ENCODE results near the gene FOXP1. TPM values are rescaled to one million over a fixed set of nuclear protein-coding genes. Genes with fewer than 3 reads are reported as not detected.

Gene FOXP1
- polyA plus RNA-seq, 1 donor (not counting 4 experiments of a cell fraction or from before 2014, with no cell fraction given): 14.6 TPM

GRCh38 chr3:71402911-71403310 is 180.6 kb downstream of the FOXP1 start:
- Histone ChIP-seq H3K4me1 (ENCODE audit: control insufficient read depth, extremely low read depth, insufficient read depth, low read length) (no peaks in the 10 kb centered on the region), H3K27ac (ENCODE audit: control insufficient read depth, insufficient read depth, low read length) (no peak overlapping the region), H3K9me3 (ENCODE audit: control insufficient read depth, low read depth, low read length) (no peaks in the 10 kb centered on the region), H3K4me2 (ENCODE audit: control insufficient read depth, extremely low read depth, insufficient read depth, low read depth, low read length) (no peak overlapping the region), H3K36me3 (ENCODE audit: control insufficient read depth in 2 of 2, extremely low read depth in 1 of 2, insufficient read depth in 2 of 2, low read length in 2 of 2) (no peaks in the 10 kb centered on the region), H2AFZ (ENCODE audit: control insufficient read depth, low read length) (no peak overlapping the region), H3K79me2 (ENCODE audit: control insufficient read depth, insufficient read depth, low read length) (no peaks in the 10 kb centered on the region), H3K9me1 (ENCODE audit: control insufficient read depth, extremely low read depth, insufficient read depth, low read length) (no peaks in the 10 kb centered on the region), H3K27me3 (ENCODE audit: control insufficient read depth, extremely low read depth, insufficient read depth, low read length) (no peaks in the 10 kb centered on the region), H3K9ac (ENCODE audit: control insufficient read depth, extremely low read depth, insufficient read depth, low read length) (no peak overlapping the region), H4K20me1 (ENCODE audit: control insufficient read depth, extremely low read depth, insufficient read depth, low read length) (no peaks in the 10 kb centered on the region), H3K4me3 (ENCODE audit: control insufficient read depth in 2 of 3, extremely low read depth in 1 of 3, insufficient read depth in 2 of 3, low read depth in 1 of 3, low read length in 3 of 3) (no peak overlapping the region)
- FAIRE-seq: no peak
- dilution Hi-C loops (cut with MboI; ENCODE audit: extremely low pct_ligation_motif_present, low sequenced_read_pairs): no loop called here
- no peak for TF ChIP-seq CTCF (optimal IDR thresholded peaks at IDR 0.05 in 1 of 3, IDR thresholded peaks at IDR 0.05 in 1 of 3, conservative IDR thresholded peaks at IDR 0.05 in 1 of 3; ENCODE audit: extremely low read depth in 1 of 3, insufficient read depth in 2 of 3, low read length in 3 of 3)
- TF ChIP-seq EZH2 (IDR thresholded peaks at IDR 0.05; ENCODE audit: low read length): no peak
- DNase-seq (ENCODE audit: low read depth, low spot score): no peak

- no peaks in the 10 kb centered on the region for H3K27me3 ChIP-seq (ENCODE audit: control insufficient read depth, extremely low read depth, insufficient read depth, low read length)
- H3K9me3 ChIP-seq (ENCODE audit: control insufficient read depth, low read depth, low read length): no peaks in the 10 kb centered on the region
- H3K4me3 ChIP-seq (ENCODE audit: control insufficient read depth in 2 of 3, extremely low read depth in 1 of 3, insufficient read depth in 2 of 3, low read depth in 1 of 3, low read length in 3 of 3): no peak overlapping the region
- TF ChIP-seq EZH2 (IDR thresholded peaks at IDR 0.05; ENCODE audit: low read length): no peak
- TF ChIP-seq CTCF (optimal IDR thresholded peaks at IDR 0.05 in 1 of 3, IDR thresholded peaks at IDR 0.05 in 1 of 3, conservative IDR thresholded peaks at IDR 0.05 in 1 of 3; ENCODE audit: extremely low read depth in 1 of 3, insufficient read depth in 2 of 3, low read length in 3 of 3): no peak
- dilution Hi-C loops (cut with MboI; ENCODE audit: extremely low pct_ligation_motif_present, low sequenced_read_pairs): no loop called here
- no peaks in the 10 kb centered on the region for H3K36me3 ChIP-seq (ENCODE audit: control insufficient read depth in 2 of 2, extremely low read depth in 1 of 2, insufficient read depth in 2 of 2, low read length in 2 of 2)
- H3K4me2 ChIP-seq (ENCODE audit: control insufficient read depth, extremely low read depth, insufficient read depth, low read depth, low read length): no peak overlapping the region
- no peak overlapping the region for H2AFZ ChIP-seq (ENCODE audit: control insufficient read depth, low read length)
- H3K9me1 ChIP-seq (ENCODE audit: control insufficient read depth, extremely low read depth, insufficient read depth, low read length): no peaks in the 10 kb centered on the region
- H3K27ac ChIP-seq (ENCODE audit: control insufficient read depth, insufficient read depth, low read length): no peak overlapping the region
- H3K4me1 ChIP-seq (ENCODE audit: control insufficient read depth, extremely low read depth, insufficient read depth, low read length): peaks cover 1% of the 10 kb centered on the region
- H4K20me1 ChIP-seq (ENCODE audit: control insufficient read depth, extremely low read depth, insufficient read depth, low read length): no peaks in the 10 kb centered on the region
- DNase-seq (ENCODE audit: low read depth, low spot score) (no peak), FAIRE-seq (no peak)
- H3K79me2 ChIP-seq (ENCODE audit: control insufficient read depth, insufficient read depth, low read length): no peaks in the 10 kb centered on the region
- no peak overlapping the region for H3K9ac ChIP-seq (ENCODE audit: control insufficient read depth, extremely low read depth, insufficient read depth, low read length)
Measured at GRCh38 chr3:71402280-71402679, 181.2 kb downstream of the FOXP1 start.

All from keratinocyte (primary cell).